Measurements from ENCODE around the gene UBIAD1. TPM values are rescaled to one million over a fixed set of nuclear protein-coding genes. Genes with fewer than 3 reads are reported as not detected.

The UBIAD1 gene
- total and polyA plus RNA-seq, 10 of the 15 experiments (the other 5 are each of a cell fraction or from before 2014, with no cell fraction given): 4.5 to 23.8 (median 16.0) TPM

GRCh38 chr1:11281518-11282331, 8.7 kb downstream of the UBIAD1 start:
- intact Hi-C loops (cut with micrococcal nuclease; ENCODE audit: unreplicated experiment) (no loop called here), in situ Hi-C loops (cut with MboI) (no loop called here)
- peaks cover 4 to 13% of the 10 kb centered on the region in 2 experiments for H3K36me3 ChIP-seq (ENCODE audit: control insufficient read depth in 2 of 2, insufficient read depth in 2 of 2, low read length in 1 of 2)
- ChIA-PET SMC1A (ENCODE audit: uncharacterized antibody, unreplicated experiment) (interaction anchor here (0.6 to 1.5 kb wide), 3 partner anchors 183 to 454 kb away, joined by 3 read pairs; partner anchors contain the start of gene AGTRAP), RAD21 (ENCODE audit: unreplicated experiment) (no interaction called here), POLR2A (interaction anchor here (0.7 to 1.4 kb wide), 2 partner anchors 19 to 37 kb away, joined by 4 to 6 read pairs; partner anchors contain the start of gene MTOR), CTCF (interaction anchor here (0.7 to 1.1 kb wide), 3 partner anchors 245 to 314 kb away, joined by 3 to 6 read pairs (median 3); no protein-coding TSS in a partner anchor)
- ATAC-seq (no peak), DNase-seq (ENCODE audit: low read depth, low spot score) (no peak), FAIRE-seq (no peak)
- no TSS peak for BruUV-seq (replicated peaks)
- no peak overlapping the region for H3K4me2 ChIP-seq (ENCODE audit: control insufficient read depth, insufficient read depth)
- no peak overlapping the region for H3K4me3 ChIP-seq
- peaks cover 17% of the 10 kb centered on the region for H3K4me1 ChIP-seq (ENCODE audit: control insufficient read depth, insufficient read depth, low read length)
- H3K9ac ChIP-seq (ENCODE audit: control insufficient read depth, insufficient read depth, low read length): no peak overlapping the region
- no peaks in the 10 kb centered on the region for H3K27me3 ChIP-seq (replicated peaks in 1 of 2; ENCODE audit: control insufficient read depth in 2 of 2, insufficient read depth in 2 of 2, low read length in 1 of 2)
- H3K79me2 ChIP-seq (ENCODE audit: control insufficient read depth, insufficient read depth, low read length): peaks cover 24% of the 10 kb centered on the region
- WGBS (ENCODE audit: insufficient coverage, insufficient replicate concordance, low lambda C conversion rate, missing lambda C conversion rate): 94% methylated on average over 8 of the region's 8 CpGs
- no peaks in the 10 kb centered on the region for H3K9me3 ChIP-seq (replicated peaks; ENCODE audit: control insufficient read depth, insufficient read depth, low read length)
- no peak overlapping the region for H2AFZ ChIP-seq (ENCODE audit: control insufficient read depth, low read depth, low read length)
- H3K27ac ChIP-seq (ENCODE audit: control insufficient read depth, insufficient read depth): 0 out of 2 replicates have a peak overlapping the region, but pooled peaks have one; percentile 13
- H4K20me1 ChIP-seq (ENCODE audit: control insufficient read depth, insufficient read depth): no peaks in the 10 kb centered on the region
- TF ChIP-seq IRF4 (IDR thresholded peaks at IDR 0.05; ENCODE audit: low read depth, low read length): no peak
- TF ChIP-seq DPF2 (IDR thresholded peaks at IDR 0.05): no peak
- TF ChIP-seq MTA3 (IDR thresholded peaks at IDR 0.05; ENCODE audit: borderline replicate concordance, low read length): no peak
- no peak for TF ChIP-seq MXI1 (IDR thresholded peaks at IDR 0.05; ENCODE audit: low read depth, low read length)
- no peak for TF ChIP-seq SP1 (IDR thresholded peaks at IDR 0.05; ENCODE audit: low read depth, low read length)
- no peak for TF ChIP-seq NFYB (IDR thresholded peaks at IDR 0.05; ENCODE audit: insufficient read depth, low read depth, low read length)
- no peak for TF ChIP-seq E2F4 (IDR thresholded peaks at IDR 0.05; ENCODE audit: low read depth, low read length)
- no peak for TF ChIP-seq E4F1 (IDR thresholded peaks at IDR 0.05; ENCODE audit: borderline replicate concordance, partially characterized antibody)
- no peak for TF ChIP-seq ZBTB11 (CRISPR knock-in tag; IDR thresholded peaks at IDR 0.05)
- no peak for TF ChIP-seq SPI1 (IDR thresholded peaks at IDR 0.05; ENCODE audit: borderline replicate concordance, insufficient read depth, low read depth, low read length)
- no peak for TF ChIP-seq ZNF592 (IDR thresholded peaks at IDR 0.05)

Data from GM12878 (cell line).